ENCODE measurements around the gene RAB18. TPM values are rescaled to one million over a fixed set of nuclear protein-coding genes. Genes with fewer than 3 reads are reported as not detected.
"Not testable (repeated sequence)": the region's sequence is repeated elsewhere in the genome, so short reads cannot be mapped to it uniquely, and the experiment has no call there.

Gene RAB18
- total RNA-seq, 1 experiment from 2014 or later, result 69.8 TPM

GRCh38 chr10:27547482-27547881 lies 43.4 kb downstream of the RAB18 start:
- H3K27ac ChIP-seq, result no peak overlapping the region
- no peak overlapping the region for H3K4me3 ChIP-seq
- H3K4me1 ChIP-seq, result no peaks in the 10 kb centered on the region
- H3K27me3 ChIP-seq, result no peaks in the 10 kb centered on the region
- peaks cover 9% of the 10 kb centered on the region for H3K36me3 ChIP-seq
- DNase-seq, result no peak
- H3K9me3 ChIP-seq (replicated peaks), result no peaks in the 10 kb centered on the region; the same call in 1 of the 2 replicates

GRCh38 chr10:27550823-27551222 lies 46.7 kb downstream of the RAB18 start:
- no peaks in the 10 kb centered on the region for H3K4me1 ChIP-seq
- DNase-seq, result no peak
- H3K27ac ChIP-seq, result no peak overlapping the region
- peaks cover 2% of the 10 kb centered on the region; the same call in 1 of the 2 replicates for H3K36me3 ChIP-seq
- no peak overlapping the region for H3K4me3 ChIP-seq
- H3K9me3 ChIP-seq (replicated peaks), result no peaks in the 10 kb centered on the region
- H3K27me3 ChIP-seq, result no peaks in the 10 kb centered on the region

- no peaks in the 10 kb centered on the region; the same call in 1 of the 2 replicates for H3K4me1 ChIP-seq
- H3K27me3 ChIP-seq, result no peaks in the 10 kb centered on the region
- H3K4me3 ChIP-seq, result no peak overlapping the region
- peak; percentile 77 to 88 for DNase-seq
- no peaks in the 10 kb centered on the region for H3K36me3 ChIP-seq
- H3K27ac ChIP-seq, result no peak overlapping the region
- H3K9me3 ChIP-seq (replicated peaks), result no peaks in the 10 kb centered on the region
Observed at GRCh38 chr10:27558612-27559020, 54.5 kb downstream of the RAB18 start.

- H3K9me3 ChIP-seq (replicated peaks), result no peaks in the 10 kb centered on the region; the same call in 1 of the 2 replicates
- DNase-seq, result no peak
- H3K4me3 ChIP-seq, result no peak overlapping the region
- no peaks in the 10 kb centered on the region for H3K27me3 ChIP-seq
- no peak overlapping the region for H3K27ac ChIP-seq
- no peaks in the 10 kb centered on the region; the same call in 1 of the 2 replicates for H3K4me1 ChIP-seq
- no peaks in the 10 kb centered on the region for H3K36me3 ChIP-seq
Observed at GRCh38 chr10:27561334-27561733, 57.2 kb downstream of the RAB18 start.

- DNase-seq, result no peak
- H3K4me1 ChIP-seq, result no peaks in the 10 kb centered on the region
- no peaks in the 10 kb centered on the region for H3K36me3 ChIP-seq
- H3K27me3 ChIP-seq, result no peaks in the 10 kb centered on the region
- no peak overlapping the region for H3K27ac ChIP-seq
- no peak overlapping the region for H3K4me3 ChIP-seq
- no peaks in the 10 kb centered on the region; the same call in 1 of the 2 replicates for H3K9me3 ChIP-seq (replicated peaks)
Observed at GRCh38 chr10:27564398-27564797, 60.3 kb downstream of the RAB18 start.

GRCh38 chr10:27564880-27565279 lies 60.8 kb downstream of the RAB18 start:
- Histone ChIP-seq H3K27me3 (no peaks in the 10 kb centered on the region), H3K27ac (no peak overlapping the region), H3K36me3 (no peaks in the 10 kb centered on the region), H3K9me3 (replicated peaks) (no peaks in the 10 kb centered on the region; the same call in 1 of the 2 replicates), H3K4me3 (no peak overlapping the region), H3K4me1 (no peaks in the 10 kb centered on the region)
- DNase-seq, result no peak

GRCh38 chr10:27568196-27569175 lies 64.4 kb downstream of the RAB18 start:
- H3K27me3 ChIP-seq, result no peaks in the 10 kb centered on the region
- H3K27ac ChIP-seq, result no peak overlapping the region
- DNase-seq, result no peak
- H3K36me3 ChIP-seq, result no peaks in the 10 kb centered on the region
- H3K9me3 ChIP-seq (replicated peaks), result no peaks in the 10 kb centered on the region; the same call in 1 of the 2 replicates
- H3K4me1 ChIP-seq, result no peaks in the 10 kb centered on the region
- H3K4me3 ChIP-seq, result no peak overlapping the region

GRCh38 chr10:27569946-27570345 lies 65.8 kb downstream of the RAB18 start:
- no peak overlapping the region for H3K27ac ChIP-seq
- no peak for DNase-seq
- no peak overlapping the region for H3K4me3 ChIP-seq
- H3K4me1 ChIP-seq, result no peaks in the 10 kb centered on the region
- no peaks in the 10 kb centered on the region for H3K27me3 ChIP-seq
- no peaks in the 10 kb centered on the region for H3K9me3 ChIP-seq (replicated peaks)
- H3K36me3 ChIP-seq, result no peaks in the 10 kb centered on the region

GRCh38 chr10:27577038-27577437 lies 72.9 kb downstream of the RAB18 start:
- peak; percentile 19 to 33 for DNase-seq
- H3K9me3 ChIP-seq (replicated peaks); H3K4me1 ChIP-seq; H3K36me3 ChIP-seq; H3K27ac ChIP-seq; H3K27me3 ChIP-seq; H3K4me3 ChIP-seq: not testable (repeated sequence)

- Histone ChIP-seq H3K4me3 (no peak overlapping the region), H3K4me1 (no peaks in the 10 kb centered on the region), H3K36me3 (no peaks in the 10 kb centered on the region), H3K27ac (no peak overlapping the region), H3K9me3 (replicated peaks) (no peaks in the 10 kb centered on the region), H3K27me3 (no peaks in the 10 kb centered on the region)
- no peak for DNase-seq
Observed at GRCh38 chr10:27578316-27578715, 74.2 kb downstream of the RAB18 start.

GRCh38 chr10:27581225-27581624 lies 77.1 kb downstream of the RAB18 start:
- DNase-seq, result no peak
- Histone ChIP-seq H3K9me3 (replicated peaks) (no peaks in the 10 kb centered on the region), H3K4me3 (no peak overlapping the region), H3K36me3 (no peaks in the 10 kb centered on the region), H3K27me3 (no peaks in the 10 kb centered on the region), H3K27ac (no peak overlapping the region), H3K4me1 (no peaks in the 10 kb centered on the region)

- Histone ChIP-seq H3K36me3 (no peaks in the 10 kb centered on the region), H3K27ac (no peak overlapping the region), H3K27me3 (no peaks in the 10 kb centered on the region), H3K9me3 (replicated peaks) (peaks cover 5% of the 10 kb centered on the region; the same call in 1 of the 2 replicates), H3K4me3 (no peak overlapping the region), H3K4me1 (no peaks in the 10 kb centered on the region)
- no peak for DNase-seq
Observed at GRCh38 chr10:27584302-27584701, 80.2 kb downstream of the RAB18 start.

Other genes with a start within 250 kb of the RAB18 start
- gene MKX, start 241.5 kb downstream of the RAB18 start, total RNA-seq (2014; rRNA removed; shearing (Covaris generic)), result 2.2 and 2.5 TPM in 2 replicates